Erythroblast (primary cell): ENCODE results near the gene CAMKMT.

Experiments used
- GATA1 ChIP-seq: IDR thresholded peaks from 2 replicates; pipeline ENCODE4 v1.6.1; 2011; ENCODE audit warnings: low read depth, mild to moderate bottlenecking, control low read depth, low read length, moderate library complexity
- POLR2A ChIP-seq: IDR thresholded peaks from 2 replicates; pipeline ENCODE4 v1.6.1; 2011; ENCODE audit warnings: mild to moderate bottlenecking, low read length

DNA sequence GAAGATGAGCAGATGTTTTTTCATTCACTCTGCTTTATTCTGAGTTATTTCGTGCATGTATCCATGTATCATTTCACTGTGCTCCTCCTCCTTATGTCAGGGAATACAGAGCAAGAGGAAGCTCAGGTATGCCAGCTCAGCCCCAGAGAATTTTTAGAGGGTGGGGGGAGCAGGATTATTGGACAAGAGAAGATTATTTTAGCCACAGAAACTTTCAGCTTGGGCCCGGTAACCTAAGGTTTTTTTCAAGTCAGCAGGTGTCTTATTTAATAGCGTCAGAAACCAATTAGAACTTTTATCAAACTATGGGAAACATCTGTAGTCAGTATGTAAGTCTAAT is 346.9 kb downstream of the CAMKMT start:
- TF ChIP-seq POLR2A (no peak), GATA1 (no peak)
